ENCODE measurements around the gene C11orf16. TPM values are rescaled to one million over a fixed set of nuclear protein-coding genes. Genes with fewer than 3 reads are reported as not detected.

The C11orf16 gene
- polyA plus RNA-seq, 1 donor: 0.12 TPM

DNA sequence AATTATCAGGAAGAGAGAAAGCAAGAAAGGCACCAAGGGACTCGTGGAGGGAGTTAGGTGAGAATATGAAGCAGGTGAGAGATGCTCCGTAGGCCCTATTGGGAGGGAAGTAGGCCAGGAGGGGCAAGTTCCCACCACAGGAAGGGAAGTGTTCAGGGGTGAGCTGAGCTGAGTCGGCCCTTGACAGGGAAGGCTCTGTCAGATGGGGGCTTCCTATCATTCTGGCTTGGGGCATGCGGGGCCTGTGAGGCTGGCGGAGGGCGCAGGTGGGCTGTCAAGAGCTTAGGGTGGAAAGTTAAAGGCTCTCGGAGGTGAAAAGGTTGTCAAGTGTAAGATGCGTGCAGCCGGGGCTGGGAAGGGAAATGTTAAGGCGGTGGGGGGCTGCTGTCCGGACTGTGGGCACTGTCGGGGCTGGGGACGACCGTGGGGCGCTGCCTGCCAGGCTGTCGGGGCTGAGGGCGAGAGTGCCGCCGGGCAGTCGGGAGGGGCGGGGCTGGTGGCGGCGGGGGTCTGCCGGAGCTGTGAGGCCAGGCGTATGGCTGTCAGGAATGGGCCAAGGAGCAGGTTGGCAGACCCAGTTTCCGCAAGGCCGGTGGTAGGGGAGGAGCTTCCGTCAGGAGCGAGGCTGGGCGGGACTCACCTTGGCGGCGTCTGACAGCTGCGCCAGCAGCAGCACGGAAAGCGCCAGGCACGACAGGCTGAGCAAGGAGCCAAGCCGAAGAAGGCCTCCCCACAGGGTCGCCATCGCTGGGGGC lies 31.0 kb upstream of the C11orf16 start:
- Histone ChIP-seq H3K9me3 (ENCODE audit: control insufficient read depth, low read depth, low read length) (no peaks in the 10 kb centered on the region), H3K27ac (ENCODE audit: low read length) (peak overlapping the region; percentile 99), H3K27me3 (ENCODE audit: control insufficient read depth, insufficient read depth, low read length) (no peaks in the 10 kb centered on the region), H3K4me3 (ENCODE audit: low read length) (peak overlapping the region; percentile 98), H3K4me1 (ENCODE audit: control insufficient read depth, insufficient read depth, low read length) (peaks cover 20% of the 10 kb centered on the region), H3K36me3 (ENCODE audit: control insufficient read depth, insufficient read depth, low read length) (peaks cover 4% of the 10 kb centered on the region)
- peak; percentile 26 to 80 for DNase-seq
- WGBS (ENCODE audit: insufficient coverage, low lambda C conversion rate): no CpG with 5 or more reads among the region's 39 CpGs

DNA sequence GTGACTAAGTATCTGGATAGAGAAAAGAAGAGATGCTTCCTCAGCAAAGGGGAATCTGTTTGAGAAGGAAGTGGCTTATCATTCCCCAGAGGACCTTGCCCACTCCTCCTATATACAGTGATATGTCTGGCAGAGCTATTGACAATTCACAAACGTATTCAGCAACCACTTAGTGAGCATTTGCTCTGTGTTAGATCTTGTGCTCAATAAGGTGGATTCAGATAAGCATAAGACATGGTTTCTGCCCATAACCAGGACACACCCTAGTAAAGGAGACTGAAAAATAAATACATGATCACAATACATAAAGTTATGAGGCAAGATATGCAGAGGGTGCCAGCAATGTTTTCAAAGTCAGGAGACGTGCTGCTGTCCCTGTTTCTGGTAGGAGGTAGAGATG lies 30.1 kb upstream of the C11orf16 start:
- Histone ChIP-seq H3K27me3 (ENCODE audit: control insufficient read depth, insufficient read depth, low read length) (no peaks in the 10 kb centered on the region), H3K9me3 (ENCODE audit: control insufficient read depth, low read depth, low read length) (no peaks in the 10 kb centered on the region), H3K27ac (ENCODE audit: low read length) (peak overlapping the region; percentile 99), H3K36me3 (ENCODE audit: control insufficient read depth, insufficient read depth, low read length) (peaks cover 4% of the 10 kb centered on the region), H3K4me3 (ENCODE audit: low read length) (peak overlapping the region; percentile 98), H3K4me1 (ENCODE audit: control insufficient read depth, insufficient read depth, low read length) (peaks cover 20% of the 10 kb centered on the region)
- peak; percentile 20 to 64 for DNase-seq
- no CpG with 5 or more reads among the region's 2 CpGs for WGBS (ENCODE audit: insufficient coverage, low lambda C conversion rate)

GRCh38 chr11:8961401-8961800 lies 28.7 kb upstream of the C11orf16 start:
- no CpG with 5 or more reads among the region's 2 CpGs for WGBS (ENCODE audit: insufficient coverage, low lambda C conversion rate)
- Histone ChIP-seq H3K27me3 (ENCODE audit: control insufficient read depth, insufficient read depth, low read length) (no peaks in the 10 kb centered on the region), H3K4me1 (ENCODE audit: control insufficient read depth, insufficient read depth, low read length) (peaks cover 20% of the 10 kb centered on the region), H3K36me3 (ENCODE audit: control insufficient read depth, insufficient read depth, low read length) (peaks cover 7% of the 10 kb centered on the region), H3K9me3 (ENCODE audit: control insufficient read depth, low read depth, low read length) (no peaks in the 10 kb centered on the region), H3K4me3 (ENCODE audit: low read length) (no peak overlapping the region), H3K27ac (ENCODE audit: low read length) (no peak overlapping the region)
- DNase-seq: no peak

DNA sequence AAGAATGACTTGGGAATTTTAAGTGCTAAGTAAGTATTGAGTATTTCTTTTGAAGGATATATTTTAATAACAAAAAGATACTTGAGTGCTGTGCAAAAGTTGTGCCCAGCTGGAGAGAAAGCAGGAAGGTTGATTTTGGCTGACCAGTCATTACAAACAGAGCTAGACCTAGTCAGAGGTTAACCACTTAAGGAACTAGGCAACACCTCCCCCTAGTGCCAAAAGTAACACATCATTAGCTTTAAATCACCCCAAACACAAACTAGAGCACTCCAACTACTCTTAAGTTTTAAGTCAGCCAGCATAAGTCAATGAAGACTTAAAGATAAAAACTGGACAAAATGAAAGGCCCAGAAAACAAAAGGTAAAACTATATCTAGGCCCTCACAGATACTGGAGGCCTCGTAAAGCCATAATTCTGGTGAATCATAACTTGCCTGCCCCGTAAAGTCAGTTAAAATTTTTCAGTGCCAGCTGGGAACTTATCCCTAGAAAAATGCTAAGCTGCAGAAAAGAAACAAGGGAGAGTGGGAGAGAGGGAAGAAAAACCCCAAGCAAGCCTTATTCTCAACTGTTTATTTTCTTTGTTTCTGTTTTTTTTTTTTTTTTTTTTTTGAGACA lies 26.9 kb upstream of the C11orf16 start:
- peaks cover 20% of the 10 kb centered on the region for H3K36me3 ChIP-seq (ENCODE audit: control insufficient read depth, insufficient read depth, low read length)
- WGBS (ENCODE audit: insufficient coverage, low lambda C conversion rate): no CpG with 5 or more reads among the region's 2 CpGs
- peak; percentile 53 to 75 for DNase-seq
- no peak overlapping the region for H3K4me3 ChIP-seq (ENCODE audit: low read length)
- no peaks in the 10 kb centered on the region for H3K9me3 ChIP-seq (ENCODE audit: control insufficient read depth, low read depth, low read length)
- peak overlapping the region; percentile 69 for H3K27ac ChIP-seq (ENCODE audit: low read length)
- peaks cover 16% of the 10 kb centered on the region for H3K4me1 ChIP-seq (ENCODE audit: control insufficient read depth, insufficient read depth, low read length)
- H3K27me3 ChIP-seq (ENCODE audit: control insufficient read depth, insufficient read depth, low read length): no peaks in the 10 kb centered on the region

GRCh38 chr11:8956860-8957259 lies 24.1 kb upstream of the C11orf16 start:
- Histone ChIP-seq H3K9me3 (ENCODE audit: control insufficient read depth, low read depth, low read length) (no peaks in the 10 kb centered on the region), H3K27me3 (ENCODE audit: control insufficient read depth, insufficient read depth, low read length) (no peaks in the 10 kb centered on the region), H3K4me1 (ENCODE audit: control insufficient read depth, insufficient read depth, low read length) (peaks cover 14% of the 10 kb centered on the region), H3K4me3 (ENCODE audit: low read length) (no peak overlapping the region), H3K27ac (ENCODE audit: low read length) (no peak overlapping the region), H3K36me3 (ENCODE audit: control insufficient read depth, insufficient read depth, low read length) (peaks cover 34% of the 10 kb centered on the region)
- WGBS (ENCODE audit: insufficient coverage, low lambda C conversion rate): no CpG with 5 or more reads among the region's 4 CpGs
- no peak for DNase-seq

GRCh38 chr11:8948886-8949285 lies 16.1 kb upstream of the C11orf16 start:
- no peak for DNase-seq
- no CpG with 5 or more reads among the region's 3 CpGs for WGBS (ENCODE audit: insufficient coverage, low lambda C conversion rate)
- H3K4me3 ChIP-seq (ENCODE audit: low read length): no peak overlapping the region
- no peaks in the 10 kb centered on the region for H3K27me3 ChIP-seq (ENCODE audit: control insufficient read depth, insufficient read depth, low read length)
- no peaks in the 10 kb centered on the region for H3K4me1 ChIP-seq (ENCODE audit: control insufficient read depth, insufficient read depth, low read length)
- H3K27ac ChIP-seq (ENCODE audit: low read length): no peak overlapping the region
- H3K36me3 ChIP-seq (ENCODE audit: control insufficient read depth, insufficient read depth, low read length): peaks cover 26% of the 10 kb centered on the region
- no peaks in the 10 kb centered on the region for H3K9me3 ChIP-seq (ENCODE audit: control insufficient read depth, low read depth, low read length)

GRCh38 chr11:8947230-8947943 lies 14.6 kb upstream of the C11orf16 start:
- peaks cover 19% of the 10 kb centered on the region for H3K36me3 ChIP-seq (ENCODE audit: control insufficient read depth, insufficient read depth, low read length)
- H3K27ac ChIP-seq (ENCODE audit: low read length): no peak overlapping the region
- H3K4me3 ChIP-seq (ENCODE audit: low read length): no peak overlapping the region
- H3K4me1 ChIP-seq (ENCODE audit: control insufficient read depth, insufficient read depth, low read length): no peaks in the 10 kb centered on the region
- no CpG with 5 or more reads among the region's 4 CpGs for WGBS (ENCODE audit: insufficient coverage, low lambda C conversion rate)
- H3K27me3 ChIP-seq (ENCODE audit: control insufficient read depth, insufficient read depth, low read length): no peaks in the 10 kb centered on the region
- no peaks in the 10 kb centered on the region for H3K9me3 ChIP-seq (ENCODE audit: control insufficient read depth, low read depth, low read length)
- DNase-seq: peak in 1 of 2 donors; percentile 5

DNA sequence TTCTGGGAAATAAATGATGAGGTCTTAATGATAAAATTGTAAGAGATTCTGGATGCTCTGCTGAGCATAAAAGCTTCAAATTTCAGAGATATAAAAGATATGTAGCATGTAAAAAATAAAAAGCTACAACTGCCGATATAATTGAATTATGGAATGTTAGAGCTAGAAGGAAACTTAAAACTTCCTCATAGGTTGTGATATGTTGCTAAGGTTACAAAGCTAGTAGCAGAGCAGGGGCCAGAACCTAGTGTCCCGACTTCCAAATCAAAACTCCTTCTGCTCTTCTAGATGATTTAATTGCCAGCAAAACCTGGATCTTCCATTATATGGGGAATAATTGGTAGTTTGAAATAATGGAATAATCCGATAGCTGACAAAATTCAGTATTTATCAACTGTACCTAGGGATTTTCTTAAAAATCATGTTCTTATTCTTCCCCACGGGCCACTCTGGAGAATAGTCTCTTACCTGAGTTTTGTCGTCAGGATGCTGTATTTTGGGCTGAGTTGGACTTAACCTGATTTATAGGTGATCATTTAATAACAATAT lies 9.8 kb upstream of the C11orf16 start, which contains the start of gene ASCL3:
ASCL3 (minus strand) TSS at position 499 of the 549 bp plus-strand sequence. CDS start 4,855 bp downstream, outside the sequence.
- H3K36me3 ChIP-seq (ENCODE audit: control insufficient read depth, insufficient read depth, low read length): peaks cover 5% of the 10 kb centered on the region
- 93% methylated on average over 2 of the region's 5 CpGs for WGBS (ENCODE audit: insufficient coverage, low lambda C conversion rate)
- H3K27me3 ChIP-seq (ENCODE audit: control insufficient read depth, insufficient read depth, low read length): no peaks in the 10 kb centered on the region
- H3K4me3 ChIP-seq (ENCODE audit: low read length): no peak within 1 kb of the TSS
- H3K4me1 ChIP-seq (ENCODE audit: control insufficient read depth, insufficient read depth, low read length): no peaks in the 10 kb centered on the region
- H3K27ac ChIP-seq (ENCODE audit: low read length): no peak within 1 kb of the TSS
- no peak for DNase-seq
- no peaks in the 10 kb centered on the region for H3K9me3 ChIP-seq (ENCODE audit: control insufficient read depth, low read depth, low read length)

- Histone ChIP-seq H3K9me3 (ENCODE audit: control insufficient read depth, low read depth, low read length) (no peaks in the 10 kb centered on the region), H3K4me1 (ENCODE audit: control insufficient read depth, insufficient read depth, low read length) (no peaks in the 10 kb centered on the region), H3K36me3 (ENCODE audit: control insufficient read depth, insufficient read depth, low read length) (no peaks in the 10 kb centered on the region), H3K4me3 (ENCODE audit: low read length) (no peak overlapping the region), H3K27me3 (ENCODE audit: control insufficient read depth, insufficient read depth, low read length) (no peaks in the 10 kb centered on the region), H3K27ac (ENCODE audit: low read length) (no peak overlapping the region)
- DNase-seq: no peak
- WGBS (ENCODE audit: insufficient coverage, low lambda C conversion rate): 76% methylated on average over 6 of the region's 8 CpGs
Observed at GRCh38 chr11:8941341-8942103, 8.8 kb upstream of the C11orf16 start.

DNA sequence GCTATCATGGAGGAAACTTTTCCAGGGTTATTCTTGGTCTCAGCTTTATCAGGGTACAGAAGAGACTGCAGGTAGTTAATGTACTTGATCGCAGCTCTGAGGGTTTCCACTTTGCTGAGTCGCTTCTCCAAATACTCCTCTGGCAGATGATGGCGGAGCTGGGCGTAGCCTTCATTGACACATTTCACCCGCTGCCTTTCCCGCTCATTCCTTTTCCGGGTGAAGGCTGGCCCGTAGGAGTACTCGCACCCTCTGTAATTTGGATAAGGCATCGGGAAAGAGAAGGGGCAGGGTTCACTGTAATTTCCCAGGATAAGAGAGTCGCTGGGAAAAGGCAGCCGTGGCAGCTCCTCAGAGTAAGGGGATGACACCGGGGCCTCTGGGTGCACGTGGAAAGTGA lies 4.9 kb upstream of the C11orf16 start:
- no peak overlapping the region for H3K4me3 ChIP-seq (ENCODE audit: low read length)
- no peak overlapping the region for H3K27ac ChIP-seq (ENCODE audit: low read length)
- peaks cover 3% of the 10 kb centered on the region for H3K4me1 ChIP-seq (ENCODE audit: control insufficient read depth, insufficient read depth, low read length)
- no peak for DNase-seq
- H3K9me3 ChIP-seq (ENCODE audit: control insufficient read depth, low read depth, low read length): no peaks in the 10 kb centered on the region
- no peaks in the 10 kb centered on the region for H3K36me3 ChIP-seq (ENCODE audit: control insufficient read depth, insufficient read depth, low read length)
- no peaks in the 10 kb centered on the region for H3K27me3 ChIP-seq (ENCODE audit: control insufficient read depth, insufficient read depth, low read length)
- WGBS (ENCODE audit: insufficient coverage, low lambda C conversion rate): no CpG with 5 or more reads among the region's 14 CpGs
